ENCODE measurements around the gene STATH. TPM values are rescaled to one million over a fixed set of nuclear protein-coding genes. Genes with fewer than 3 reads are reported as not detected.

The STATH gene
- total and polyA plus RNA-seq, 9 of the 15 experiments (the other 6 are each of a cell fraction or from before 2014, with no cell fraction given): not detected

- no peak for TF ChIP-seq ETV6 (IDR thresholded peaks at IDR 0.05; ENCODE audit: borderline replicate concordance in 1 of 2, low read depth in 2 of 2, low read length in 1 of 2)
- no peak for TF ChIP-seq ETV6 (CRISPR knock-in tag; IDR thresholded peaks at IDR 0.05; ENCODE audit: borderline replicate concordance)
- no peak for TF ChIP-seq MECOM (CRISPR knock-in tag; IDR thresholded peaks at IDR 0.05)
- TF ChIP-seq TSHZ1 (CRISPR knock-in tag; IDR thresholded peaks at IDR 0.05): no peak
- TF ChIP-seq ZNF551 (CRISPR knock-in tag; IDR thresholded peaks at IDR 0.05): no peak
These were observed 38.6 kb upstream of the STATH start (continued) for GRCh38 chr4:69957209-69957608.

- Histone ChIP-seq H3K4me3 (no peak within 1 kb of the TSS), H3K9me3 (replicated peaks; ENCODE audit: control insufficient read depth, insufficient read depth, low read depth, low read length) (no peaks in the 10 kb centered on the region), H3K27ac (ENCODE audit: extremely low read depth, low read depth, low read length) (no peak within 1 kb of the TSS), H3K4me1 (replicated peaks in 1 of 2; ENCODE audit: control insufficient read depth in 2 of 2, insufficient read depth in 2 of 2, low read length in 2 of 2) (no peaks in the 10 kb centered on the region), H3K79me2 (ENCODE audit: control insufficient read depth, insufficient read depth, low read length) (no peaks in the 10 kb centered on the region), H3K36me3 (ENCODE audit: control insufficient read depth, insufficient read depth, low read length) (no peaks in the 10 kb centered on the region), H3K27me3 (ENCODE audit: control insufficient read depth in 2 of 2, insufficient read depth in 2 of 2, low read length in 2 of 2) (no peaks in the 10 kb centered on the region), H2AFZ (ENCODE audit: low read depth, low read length) (no peak within 1 kb of the TSS), H3K4me2 (ENCODE audit: insufficient read depth, low read length) (no peak within 1 kb of the TSS), H3K9me1 (ENCODE audit: control insufficient read depth, insufficient read depth, low read length) (no peaks in the 10 kb centered on the region), H4K20me1 (replicated peaks; ENCODE audit: control insufficient read depth, insufficient read depth, low read length) (no peaks in the 10 kb centered on the region), H3K9ac (ENCODE audit: insufficient read depth in 1 of 2, low read depth in 2 of 2, low read length in 2 of 2) (no peak within 1 kb of the TSS)
- ATAC-seq (no peak), FAIRE-seq (no peak), DNase-seq (ENCODE audit: extremely low read depth in 1 of 4, low spot score in 3 of 4) (no peak)
- intact Hi-C loops (cut with micrococcal nuclease) (no loop called here), in situ Hi-C loops (cut with MboI) (no loop called here)
- no TSS peak for BruUV-seq (replicated peaks)
- TF ChIP-seq ZNF253 (CRISPR knock-in tag; conservative IDR thresholded peaks at IDR 0.05) (no peak), NFRKB (IDR thresholded peaks at IDR 0.05; ENCODE audit: low read depth) (no peak), ZHX1 (conservative IDR thresholded peaks at IDR 0.05; ENCODE audit: low read length) (no peak), HOXB6 (CRISPR knock-in tag; IDR thresholded peaks at IDR 0.05; ENCODE audit: borderline replicate concordance) (no peak)
- POLR2A ChIA-PET: no interaction called here
- WGBS (ENCODE audit: insufficient coverage, low coverage, missing lambda C conversion rate): 0% methylated on average over 2 of the region's 2 CpGs
- CTCF ChIA-PET (ENCODE audit: low intra/inter-chr PET ratio): no interaction called here
These were observed 30.1 kb upstream of the STATH start, which contains the start of gene CSN2 for GRCh38 chr4:69965628-69966027. CSN2 (minus strand) TSS chr4:69965728; CDS start chr4:69960995, 4,733 bp downstream.

All from K562 (cell line).